Stimulated activated CD8-positive, alpha-beta memory T cell treated with anti-CD3 and anti-CD28 coated beads, Interleukin-4, amount 100 ng/mL, for 4 hours (primary cell): ENCODE results near the gene CPNE8.

Source experiments
- DNase-seq, 2 donors: peaks; one replicate each; pipeline ENCODE4 v3.0.0-alpha.2; 2020; ENCODE audit warnings: low read depth in 2 of 2, low spot score in 1 of 2

Gene CPNE8

GRCh38 chr12:38648813-38649212, 256.6 kb downstream of the CPNE8 start:
- DNase-seq = no peak

- DNase-seq = no peak
Measured at GRCh38 chr12:38646146-38646545, 259.2 kb downstream of the CPNE8 start.

- DNase-seq = no peak
Measured at GRCh38 chr12:38639625-38640024, 265.8 kb downstream of the CPNE8 start.

GRCh38 chr12:38638401-38638800, 267.0 kb downstream of the CPNE8 start:
- no peak for DNase-seq

- DNase-seq = no peak
Measured at GRCh38 chr12:38633511-38633910, 271.9 kb downstream of the CPNE8 start.

- DNase-seq = no peak
Measured at GRCh38 chr12:38629064-38629463, 276.3 kb downstream of the CPNE8 start.

- DNase-seq = no peak
Measured at GRCh38 chr12:38628288-38628687, 277.1 kb downstream of the CPNE8 start.

- DNase-seq = no peak
Measured at GRCh38 chr12:38625306-38625705, 280.1 kb downstream of the CPNE8 start.

GRCh38 chr12:38614171-38614570, 291.2 kb downstream of the CPNE8 start:
- no peak for DNase-seq

- DNase-seq = no peak
Measured at GRCh38 chr12:38610808-38611350, 294.5 kb downstream of the CPNE8 start.

GRCh38 chr12:38607295-38607694, 298.1 kb downstream of the CPNE8 start:
- DNase-seq = no peak
